HFF-Myc (cell line): ENCODE results near the gene GRIK4.

Source experiments
- DNase-seq: peaks from one replicate; pipeline ENCODE4 v3.0.0-alpha.2; 2011; ENCODE audit warnings: low read depth; ENCODE audit errors: extremely low read depth
- H3K4me3 ChIP-seq: replicated peaks from 2 replicates; pipeline ENCODE4 v1.5.1; 2011; ENCODE audit warnings: low read depth, mild to moderate bottlenecking, control low read depth, low read length
- CTCF ChIP-seq: IDR thresholded peaks from 2 replicates; pipeline ENCODE4 v1.5.1; 2012; ENCODE audit warnings: mild to moderate bottlenecking, low read depth, low read length, control low read depth; ENCODE audit errors: missing control alignments

Gene GRIK4

GRCh38 chr11:120703358-120704152, 192.0 kb downstream of the GRIK4 start:
- TF ChIP-seq CTCF = no peak
- no peak overlapping the region for H3K4me3 ChIP-seq

GRCh38 chr11:120704256-120704750, 192.8 kb downstream of the GRIK4 start:
- DNase-seq = no peak
- TF ChIP-seq CTCF = no peak
- H3K4me3 ChIP-seq = no peak overlapping the region

More at GRCh38 chr11:120703358-120704152, 192.0 kb downstream of the GRIK4 start:
- DNase-seq = no peak

- no peak overlapping the region for H3K4me3 ChIP-seq
- DNase-seq = no peak
- no peak for TF ChIP-seq CTCF
Measured at GRCh38 chr11:120706257-120706656, 194.7 kb downstream of the GRIK4 start.

GRCh38 chr11:120707098-120707497, 195.6 kb downstream of the GRIK4 start:
- H3K4me3 ChIP-seq = no peak overlapping the region
- TF ChIP-seq CTCF = no peak
- DNase-seq = no peak

GRCh38 chr11:120707663-120708062, 196.1 kb downstream of the GRIK4 start:
- H3K4me3 ChIP-seq = no peak overlapping the region

GRCh38 chr11:120708511-120709183, 197.1 kb downstream of the GRIK4 start:
- TF ChIP-seq CTCF = no peak
- DNase-seq = no peak
- no peak overlapping the region for H3K4me3 ChIP-seq

More at GRCh38 chr11:120707663-120708062, 196.1 kb downstream of the GRIK4 start:
- no peak for DNase-seq
- TF ChIP-seq CTCF = no peak
